ENCODE measurements around the gene PGGT1B.

GRCh38 chr5:115179394-115180164 is 83.1 kb downstream of the PGGT1B start:
- TF ChIP-seq, protein P1, sequence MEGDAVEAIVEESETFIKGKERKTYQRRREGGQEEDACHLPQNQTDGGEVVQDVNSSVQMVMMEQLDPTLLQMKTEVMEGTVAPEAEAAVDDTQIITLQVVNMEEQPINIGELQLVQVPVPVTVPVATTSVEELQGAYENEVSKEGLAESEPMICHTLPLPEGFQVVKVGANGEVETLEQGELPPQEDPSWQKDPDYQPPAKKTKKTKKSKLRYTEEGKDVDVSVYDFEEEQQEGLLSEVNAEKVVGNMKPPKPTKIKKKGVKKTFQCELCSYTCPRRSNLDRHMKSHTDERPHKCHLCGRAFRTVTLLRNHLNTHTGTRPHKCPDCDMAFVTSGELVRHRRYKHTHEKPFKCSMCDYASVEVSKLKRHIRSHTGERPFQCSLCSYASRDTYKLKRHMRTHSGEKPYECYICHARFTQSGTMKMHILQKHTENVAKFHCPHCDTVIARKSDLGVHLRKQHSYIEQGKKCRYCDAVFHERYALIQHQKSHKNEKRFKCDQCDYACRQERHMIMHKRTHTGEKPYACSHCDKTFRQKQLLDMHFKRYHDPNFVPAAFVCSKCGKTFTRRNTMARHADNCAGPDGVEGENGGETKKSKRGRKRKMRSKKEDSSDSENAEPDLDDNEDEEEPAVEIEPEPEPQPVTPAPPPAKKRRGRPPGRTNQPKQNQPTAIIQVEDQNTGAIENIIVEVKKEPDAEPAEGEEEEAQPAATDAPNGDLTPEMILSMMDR (conservative IDR thresholded peaks at IDR 0.05): no peak
- no peak for TF ChIP-seq EZH2 (IDR thresholded peaks at IDR 0.05; ENCODE audit: low read depth)
